Left cardiac atrium (tissue), 4 donors: ENCODE data around the gene TLL1. TPM values are rescaled to one million over a fixed set of nuclear protein-coding genes. Genes with fewer than 3 reads are reported as not detected.

Source experiments
- ATAC-seq, 2 donors: fragments of 200-7000 bp; cut with Tn5 transposase; one replicate each; pipeline ENCODE4 v1.9.1; 2020; ENCODE audit warnings: mild to moderate bottlenecking in 2 of 2, moderate library complexity in 2 of 2
- DNase-seq: peaks from one replicate; pipeline ENCODE4 v3.0.0-alpha.2; 2020
- intact Hi-C, 2 donors: fragments of 100-400 bp; cut with DNase I; formaldehyde crosslinking; loops; one replicate each; pipeline versions ENCODE4 v1.14.1 to v1.15.1; 2022 to 2023
- total RNA-seq, 2 donors: library from RNA; stranded (reverse); fragmentation: NEBNext Ultra II Directional; extraction: Animal tissue kit (Norgen Biotek cat#: 25700); gene quantifications; one replicate each; pipeline ENCODE4 v1.2.1, GENCODE V29; 2021
- donor health status: DM: no; HTN: yes; CAD: no.
- donor health status: DM: no; HTN: yes; CAD: no; lungs with severe emphysema.
- donor health status: DM: yes; HTN: yes; CAD: no.
- donor health status: Dilated cardiomyopathy.

Gene TLL1
- total RNA-seq, 2 donors from 2014 or later: 2.4 to 2.9 TPM

- intact Hi-C loops: no loop called here
- DNase-seq (no peak), ATAC-seq (no peak)
Measured at GRCh38 chr4:165965503-165965902, 92.5 kb downstream of the TLL1 start.

DNA sequence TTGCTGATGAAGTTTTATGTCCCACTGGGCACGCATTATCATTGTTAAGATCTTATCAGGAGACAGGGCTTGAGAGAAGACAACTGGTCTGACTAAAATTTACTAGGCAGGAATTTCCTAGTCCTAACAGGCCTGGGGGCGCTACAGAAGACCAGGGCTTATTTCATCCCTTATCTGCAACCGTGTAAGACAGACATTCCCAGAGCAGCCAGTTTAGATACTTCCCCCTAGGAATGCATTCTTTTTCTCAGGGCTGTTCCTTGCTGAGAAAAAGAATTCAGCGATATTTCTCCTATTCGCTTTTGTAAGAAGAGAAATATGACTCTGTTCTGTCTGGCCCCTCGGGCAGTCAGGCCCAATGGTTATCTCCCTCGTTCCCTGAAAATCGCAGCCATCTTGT lies 93.8 kb downstream of the TLL1 start:
- ATAC-seq (no peak), DNase-seq (no peak)
- intact Hi-C loops: no loop called here

GRCh38 chr4:165967486-165967885 lies 94.4 kb downstream of the TLL1 start:
- ATAC-seq (peak in 1 of 2 donors; percentile 67), DNase-seq (no peak)
- intact Hi-C loops: no loop called here

DNA sequence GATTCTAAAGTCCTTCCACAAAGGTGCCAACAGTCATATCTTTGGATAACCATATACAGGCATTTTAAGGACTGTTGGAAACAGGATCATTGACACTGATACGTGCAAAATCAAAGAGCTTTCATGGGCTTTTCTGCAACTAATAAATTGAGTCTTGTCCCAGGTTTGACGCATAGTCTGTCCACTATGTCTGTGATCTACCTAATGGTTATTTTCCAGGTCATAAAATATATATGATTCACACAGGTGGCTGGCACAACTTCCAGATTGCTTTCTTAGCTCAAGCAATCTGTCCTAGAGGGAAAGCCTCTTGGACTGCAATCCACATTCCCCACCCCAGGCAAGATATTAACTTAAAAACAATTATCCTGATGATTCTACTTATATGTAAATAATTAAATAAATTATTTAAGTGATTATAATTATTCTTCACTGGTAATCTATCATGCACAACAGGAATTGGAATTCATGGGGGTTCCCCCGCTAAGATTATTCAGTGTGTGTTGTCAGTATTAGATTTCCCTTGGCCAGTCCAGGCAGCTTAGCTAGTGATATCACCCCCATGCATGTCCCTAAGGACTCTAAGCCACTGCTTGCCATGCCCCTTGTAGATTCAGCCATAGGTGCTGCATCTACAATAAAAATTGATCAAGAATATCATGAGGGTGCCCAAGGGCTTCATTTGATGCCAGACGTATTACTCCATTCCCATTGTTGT lies 97.8 kb downstream of the TLL1 start:
- ATAC-seq: no peak
- no peak for DNase-seq
- intact Hi-C loops: no loop called here

GRCh38 chr4:165971446-165971845 lies 98.4 kb downstream of the TLL1 start:
- intact Hi-C loops: no loop called here
- no peak for DNase-seq
- ATAC-seq: peak in 1 of 2 donors; percentile 58

DNA sequence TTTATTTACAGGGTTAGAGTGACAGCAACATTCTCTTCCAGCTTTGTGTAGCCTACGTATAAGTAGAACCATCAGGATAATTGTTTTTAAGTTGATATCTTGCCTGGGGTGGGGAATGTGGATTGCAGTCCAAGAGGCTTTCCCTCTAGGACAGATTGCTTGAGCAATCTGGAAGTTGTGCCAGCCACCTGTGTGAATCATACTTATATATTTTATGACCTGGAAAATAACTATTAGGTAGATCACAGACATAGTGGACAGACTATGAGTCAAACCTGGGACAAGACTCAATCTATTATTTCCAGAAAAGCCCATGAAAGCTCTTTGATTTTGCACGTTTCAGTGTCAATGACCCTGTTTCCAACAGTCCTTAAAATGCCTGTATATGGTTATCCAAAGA lies 98.9 kb downstream of the TLL1 start:
- intact Hi-C loops: no loop called here
- DNase-seq (no peak), ATAC-seq (peak in 1 of 2 donors; percentile 83)

DNA sequence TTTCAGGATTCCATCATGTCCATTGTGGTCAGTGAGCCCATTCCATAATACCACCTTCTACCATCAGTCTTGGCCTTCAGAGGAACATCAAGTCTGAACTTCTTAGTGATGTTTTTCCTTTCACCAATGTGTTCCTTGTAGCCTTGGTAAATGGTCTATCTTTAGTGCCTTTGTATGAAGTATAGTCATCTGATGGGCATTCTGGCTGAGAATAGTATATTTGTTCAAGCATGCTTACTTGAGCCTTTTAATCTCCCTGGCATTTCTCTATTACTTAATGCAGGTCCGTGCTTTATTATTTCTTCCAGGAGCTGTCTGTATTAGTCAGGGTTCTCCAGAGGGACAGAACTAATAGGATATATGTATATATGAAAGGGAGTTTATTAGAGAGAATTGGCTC lies 99.7 kb downstream of the TLL1 start:
- DNase-seq: no peak
- no peak for ATAC-seq
- intact Hi-C loops: no loop called here

GRCh38 chr4:165982934-165983333 lies 109.9 kb downstream of the TLL1 start:
- ATAC-seq (no peak), DNase-seq (no peak)
- intact Hi-C loops: no loop called here

DNA sequence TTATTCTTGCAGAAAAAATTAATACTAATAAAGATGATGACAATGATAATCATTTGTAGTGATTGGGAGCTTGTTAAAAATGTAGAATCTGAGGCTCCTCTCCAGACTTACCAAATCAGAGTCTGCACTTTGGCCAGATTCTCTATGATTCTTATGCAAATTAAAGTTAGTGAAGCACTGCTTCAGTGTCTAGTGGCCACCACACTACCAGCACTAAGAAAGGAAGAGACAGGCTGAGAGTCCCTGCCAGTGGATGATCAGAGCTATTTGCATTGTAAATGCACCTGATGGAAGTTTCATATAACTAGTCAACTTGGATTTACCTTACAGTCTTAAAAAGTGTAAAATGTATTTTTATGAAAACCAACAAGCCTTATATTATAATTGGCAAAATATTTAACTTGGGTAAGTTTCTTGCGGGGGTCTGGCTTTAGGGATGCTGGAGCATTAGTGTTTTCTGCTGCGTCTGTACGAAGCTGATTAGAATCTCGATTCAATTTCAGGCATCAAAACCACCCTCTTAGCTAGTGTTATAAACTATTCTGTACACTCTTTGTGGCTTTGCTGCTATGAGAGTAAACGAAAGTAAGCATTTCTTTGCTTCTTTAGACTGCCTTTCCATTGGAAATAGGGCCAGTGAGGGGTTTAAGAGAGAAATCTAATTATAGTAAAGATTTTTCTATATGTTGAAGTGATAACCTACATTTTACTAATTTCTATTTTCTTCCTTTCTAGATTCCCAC lies 114.1 kb downstream of the TLL1 start:
- DNase-seq: no peak
- intact Hi-C loops: no loop called here
- ATAC-seq: no peak

GRCh38 chr4:165991325-165992180 lies 118.5 kb downstream of the TLL1 start:
- intact Hi-C loops: no loop called here

GRCh38 chr4:165992283-165992682 lies 119.2 kb downstream of the TLL1 start:
- ATAC-seq: no peak
- intact Hi-C loops: no loop called here

More at GRCh38 chr4:165991325-165992180, 118.5 kb downstream of the TLL1 start:
- ATAC-seq (no peak), DNase-seq (no peak)

DNA sequence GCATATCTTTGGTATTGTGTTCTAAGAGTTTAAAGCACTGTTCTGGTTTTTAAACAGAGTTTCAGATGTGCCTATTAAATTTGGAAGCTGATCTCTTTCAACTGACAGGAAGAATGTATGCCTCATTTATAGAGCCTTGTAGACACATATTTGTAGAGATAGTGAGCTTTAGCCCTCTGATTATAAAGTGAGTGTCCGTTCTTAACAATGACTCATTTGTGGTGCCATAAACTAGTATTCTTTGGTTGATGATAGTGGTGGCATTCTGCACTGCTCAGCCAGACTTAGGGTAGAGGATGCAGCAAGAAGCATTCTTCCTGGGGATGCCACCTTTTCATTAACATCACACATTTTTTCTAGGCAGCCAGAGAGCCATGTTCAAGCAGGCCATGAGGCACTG lies 121.7 kb downstream of the TLL1 start:
- intact Hi-C loops: no loop called here
- DNase-seq (no peak), ATAC-seq (no peak)

More at GRCh38 chr4:165992283-165992682, 119.2 kb downstream of the TLL1 start:
- DNase-seq: no peak

- ATAC-seq (no peak), DNase-seq (no peak)
- intact Hi-C loops: no loop called here
Measured at GRCh38 chr4:166003811-166004210, 130.8 kb downstream of the TLL1 start.

GRCh38 chr4:166006217-166006616 lies 133.2 kb downstream of the TLL1 start:
- intact Hi-C loops: no loop called here
- ATAC-seq (no peak), DNase-seq (no peak)

DNA sequence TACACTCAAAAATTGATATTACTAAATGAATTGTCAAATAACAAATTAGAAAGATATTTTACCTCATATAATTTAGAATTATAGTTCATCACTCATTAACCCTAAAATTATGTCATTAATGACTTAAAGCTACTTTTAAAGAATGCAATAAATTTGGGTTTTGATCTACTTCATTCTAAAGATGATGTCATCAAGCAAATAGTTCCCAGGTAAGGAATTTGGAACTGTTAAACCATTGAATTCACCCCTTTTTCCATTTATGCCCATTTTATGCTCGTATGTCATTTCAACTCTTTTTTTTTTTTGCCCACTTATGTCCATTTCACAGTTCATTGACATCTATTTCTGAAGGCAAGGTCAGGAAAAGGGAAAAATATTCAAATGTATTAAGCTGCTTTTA lies 135.5 kb downstream of the TLL1 start:
- ATAC-seq (no peak), DNase-seq (no peak)
- intact Hi-C loops: no loop called here

- DNase-seq: no peak
- intact Hi-C loops: no loop called here
- ATAC-seq: no peak
Measured at GRCh38 chr4:166012129-166013030, 139.3 kb downstream of the TLL1 start.

- no peak for ATAC-seq
- DNase-seq: no peak
- intact Hi-C loops: no loop called here
Measured at GRCh38 chr4:166014411-166014810, 141.4 kb downstream of the TLL1 start.

DNA sequence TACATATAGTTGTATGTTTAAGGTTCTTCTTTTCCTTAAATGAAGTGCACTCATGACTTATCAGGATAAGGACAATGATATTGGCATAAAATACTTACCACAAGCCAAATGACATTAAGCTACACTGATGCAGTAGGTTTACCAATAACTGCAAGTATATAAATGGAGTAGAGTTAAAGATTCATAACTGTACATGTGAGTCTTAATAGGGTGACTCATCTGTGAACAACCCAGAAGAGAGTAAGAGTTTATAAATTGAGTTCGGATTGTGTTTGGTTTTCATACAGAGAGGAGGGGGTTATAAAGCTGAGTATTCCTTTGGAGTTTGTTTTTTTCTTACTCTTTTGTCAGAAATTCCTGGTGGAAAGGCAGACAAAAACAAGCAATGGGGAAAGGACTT lies 144.8 kb downstream of the TLL1 start:
- ATAC-seq (no peak), DNase-seq (no peak)
- intact Hi-C loops: no loop called here
